ENCODE results near the gene RBM17. TPM values are rescaled to one million over a fixed set of nuclear protein-coding genes. Genes with fewer than 3 reads are reported as not detected.

Gene RBM17, protein sequence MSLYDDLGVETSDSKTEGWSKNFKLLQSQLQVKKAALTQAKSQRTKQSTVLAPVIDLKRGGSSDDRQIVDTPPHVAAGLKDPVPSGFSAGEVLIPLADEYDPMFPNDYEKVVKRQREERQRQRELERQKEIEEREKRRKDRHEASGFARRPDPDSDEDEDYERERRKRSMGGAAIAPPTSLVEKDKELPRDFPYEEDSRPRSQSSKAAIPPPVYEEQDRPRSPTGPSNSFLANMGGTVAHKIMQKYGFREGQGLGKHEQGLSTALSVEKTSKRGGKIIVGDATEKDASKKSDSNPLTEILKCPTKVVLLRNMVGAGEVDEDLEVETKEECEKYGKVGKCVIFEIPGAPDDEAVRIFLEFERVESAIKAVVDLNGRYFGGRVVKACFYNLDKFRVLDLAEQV
- 21.5 and 28.7 TPM in 2 replicates for total RNA-seq

DNA sequence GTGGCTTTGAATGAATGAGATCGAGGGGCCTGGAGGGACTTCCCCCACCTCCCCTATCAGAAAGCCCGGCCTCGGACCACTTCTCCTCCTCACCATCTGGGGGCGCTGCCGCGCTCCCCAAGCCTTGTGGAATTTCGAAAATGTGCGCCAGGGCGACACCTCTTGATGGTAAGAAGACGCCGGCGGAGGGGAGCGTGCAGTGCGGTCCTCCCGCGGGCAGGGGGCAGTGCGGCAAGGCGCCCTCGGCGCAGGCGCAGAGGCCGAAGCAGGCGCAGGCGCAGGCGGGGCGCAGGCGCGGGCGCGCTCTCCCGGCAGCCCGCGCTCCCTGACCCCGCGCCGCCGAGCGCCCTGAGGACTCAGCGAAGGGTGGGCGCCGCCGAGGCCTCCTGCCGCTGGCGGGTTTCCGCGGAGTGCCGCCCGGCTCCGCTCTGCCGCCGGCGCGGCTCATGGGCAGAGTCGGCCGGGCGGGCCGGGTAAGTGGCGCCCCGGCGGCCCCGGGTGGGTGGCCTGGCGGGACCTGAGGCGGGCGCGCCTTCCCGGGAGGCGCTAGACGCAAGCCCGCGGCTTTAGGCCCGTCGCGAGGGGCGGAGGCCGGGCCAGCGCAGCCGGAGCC lies at the start of gene RBM17:
TSS of gene RBM17 (plus strand) at position 314 of the 613 bp plus-strand sequence. CDS start 8,032 bp downstream, outside the sequence.

DNA sequence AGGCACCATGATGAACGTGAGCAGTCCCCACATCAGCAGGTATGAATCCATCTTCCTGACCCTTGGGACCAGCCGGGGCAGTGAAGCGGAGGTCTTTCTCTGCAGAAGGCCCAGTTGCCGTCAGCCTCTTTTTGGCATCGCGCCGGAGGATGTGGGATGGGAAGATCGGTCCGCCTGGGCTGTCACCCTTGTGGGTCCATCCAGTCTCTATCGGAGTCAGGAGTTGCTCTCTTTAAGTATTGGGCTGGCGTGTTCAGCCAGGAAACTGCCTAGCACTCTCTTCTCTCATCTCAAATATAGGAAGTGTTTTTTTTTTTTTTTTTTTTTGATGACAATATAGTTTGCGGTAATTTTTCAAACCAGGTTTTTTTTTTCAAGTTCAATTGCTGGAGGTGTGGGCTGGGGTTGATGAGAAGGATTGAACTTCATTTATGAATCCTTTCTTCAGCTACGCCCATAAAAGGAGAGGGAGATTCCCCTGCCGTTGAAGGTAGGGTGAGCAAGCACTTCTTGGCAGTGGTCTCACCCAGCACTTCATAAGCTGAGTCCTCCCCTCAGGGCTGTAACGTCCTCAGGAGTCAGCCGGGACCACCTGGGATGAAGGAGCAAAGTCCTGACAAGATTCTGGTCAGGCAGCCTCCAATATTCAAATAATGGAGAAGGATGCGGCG lies 26.6 kb upstream of the RBM17 start, which contains the start of gene IL2RA:
TSS of gene IL2RA (minus strand) at position 267 of the 671 bp plus-strand sequence. CDS start at position 51, 216 bp downstream.

Other genes with a start within 250 kb of the RBM17 start
- 8.9 and 10.4 TPM in 2 replicates for gene ANKRD16, start 199.1 kb upstream of the RBM17 start, total RNA-seq
- 59.9 and 74.9 TPM in 2 replicates for gene FBH1, start 198.8 kb upstream of the RBM17 start, total RNA-seq
- gene IL15RA, start 111.5 kb upstream of the RBM17 start, total RNA-seq = 1.3 and 2.2 TPM in 2 replicates
- not detected in 2 replicates for gene IL2RA, start 26.7 kb upstream of the RBM17 start, total RNA-seq
- gene PFKFB3, start 113.9 kb downstream of the RBM17 start, total RNA-seq = 17.3 and 68.4 TPM in 2 replicates